Gastrocnemius medialis (tissue), 4 donors: Measurements from ENCODE around the gene ARHGEF26.

ENCODE experiments used
- CTCF ChIP-seq, 5 experiments: fragments of 450-650 bp in 3 of 5; fragments of 200-600 bp in 2 of 5; sonication (generic) in 2 of 5; IDR thresholded peaks in 4 of 5; conservative IDR thresholded peaks in 1 of 5; 1 replicate in 4 of 5; 2 replicates in 1 of 5; pipeline ENCODE4 v1.5.1; 2016 to 2019; ENCODE audit warnings: antibody characterized with exemption in 5 of 5, mild to moderate bottlenecking in 3 of 5, moderate library complexity in 3 of 5
- POLR2A ChIP-seq, 2 donors: fragments of 450-650 bp; IDR thresholded peaks; one replicate each; pipeline ENCODE4 v1.6.1; 2017; ENCODE audit warnings: antibody characterized with exemption in 2 of 2, mild to moderate bottlenecking in 2 of 2, moderate library complexity in 2 of 2

DNA sequence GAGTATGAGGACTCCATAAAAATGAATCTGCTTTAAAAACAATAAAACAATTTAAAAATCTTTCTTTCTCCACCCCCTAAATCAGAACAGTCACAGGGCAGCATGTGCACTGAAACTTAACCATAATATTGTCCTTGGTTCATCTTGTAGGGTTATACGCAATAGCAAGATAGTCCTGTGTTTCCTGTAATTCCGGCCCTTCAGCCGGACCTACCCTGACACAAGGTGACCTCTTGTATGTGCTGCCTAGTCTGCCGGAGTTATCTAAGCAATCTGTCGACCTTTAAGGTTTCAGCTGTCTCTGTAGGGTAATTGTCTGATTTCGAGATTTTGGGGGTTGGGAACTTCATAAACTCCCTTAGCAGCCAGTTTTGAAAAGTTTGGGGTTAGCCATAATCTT lies 103.2 kb downstream of the ARHGEF26 start:
- TF ChIP-seq CTCF (IDR thresholded peaks at IDR 0.05 in 4 of 5, conservative IDR thresholded peaks at IDR 0.05 in 1 of 5), result no peak
- TF ChIP-seq POLR2A (IDR thresholded peaks at IDR 0.05), result no peak
